K562 (cell line): Measurements from ENCODE around the gene SFTPB. TPM values are rescaled to one million over a fixed set of nuclear protein-coding genes. Genes with fewer than 3 reads are reported as not detected.

Experiments
- CBFB ChIP-seq: sonication (generic); formaldehyde crosslinking; IDR thresholded peaks from 2 replicates; pipeline ENCODE4 v1.4.0; 2020; ENCODE audit warnings: mild to moderate bottlenecking, missing genetic modification reagents
- CHD4 ChIP-seq: fragments of 200-600 bp; sonication (generic); IDR thresholded peaks from 3 replicates; pipeline ENCODE4 v1.6.1; 2012; ENCODE audit warnings: low read depth, mild to moderate bottlenecking, mixed read lengths, low read length, inconsistent platforms; ENCODE audit not compliant: insufficient read depth, insufficient replicate concordance, poor library complexity, severe bottlenecking
- CSDE1 ChIP-seq, 2 experiments: fragments of 450-650 bp; IDR thresholded peaks; 2 replicates each; pipeline ENCODE4 v1.6.1; 2016; ENCODE audit warnings: mild to moderate bottlenecking in 1 of 2
- FOXA1 ChIP-seq: fragments of 450-650 bp; IDR thresholded peaks from 2 replicates; pipeline ENCODE4 v1.6.1; 2016; ENCODE audit warnings: mild to moderate bottlenecking, borderline replicate concordance
- HDAC2 ChIP-seq: fragments of 450-650 bp; IDR thresholded peaks from 2 replicates; pipeline ENCODE4 v1.6.1; 2016; ENCODE audit warnings: mild to moderate bottlenecking
- MECOM ChIP-seq: fragments of 250-450 bp; sonication (Bioruptor Pico); IDR thresholded peaks from 2 replicates; pipeline ENCODE4 v1.8.0; 2022; ENCODE audit warnings: inconsistent platforms
- RAD21 ChIP-seq, 2 experiments: fragments of 250-450 bp in 1 of 2; fragments of 450-650 bp in 1 of 2; sonication (Bioruptor Pico) in 1 of 2; formaldehyde crosslinking in 1 of 2; IDR thresholded peaks in 1 of 2; conservative IDR thresholded peaks in 1 of 2; 2 replicates each; pipeline versions ENCODE4 v1.4.0 to v1.8.0; 2020 to 2022; ENCODE audit warnings: mild to moderate bottlenecking in 2 of 2, moderate library complexity in 1 of 2
- TAF15 ChIP-seq: fragments of 200-400 bp; formaldehyde crosslinking; IDR thresholded peaks from 2 replicates; pipeline ENCODE4 v1.6.1; 2017; ENCODE audit warnings: mild to moderate bottlenecking, low read depth, low read length, moderate library complexity
- ZNF41 ChIP-seq: fragments of 250-450 bp; sonication (Bioruptor Pico); conservative IDR thresholded peaks from 2 replicates; pipeline ENCODE4 v1.4.0; 2020; ENCODE audit warnings: mild to moderate bottlenecking
- ZNF830 ChIP-seq: fragments of 250-450 bp; sonication (Bioruptor Pico); IDR thresholded peaks from 2 replicates; pipeline ENCODE4 v1.5.0; 2021; ENCODE audit warnings: mild to moderate bottlenecking
- polyA plus RNA-seq, 8 experiments: library from polyadenylated mRNA; depleted of rRNA in 4 of 8; stranded (reverse) in 5 of 8; unstranded in 3 of 8; fragments of >200 nt; fragmentation: Nextera tagmentation in 2 of 8; fragmentation: Illumina TruSeq in 1 of 8; extraction: Ambion mirVana in 2 of 8; extraction: Trizol in 1 of 8; gene quantifications; 2 replicates each; pipeline versions ENCODE4 v1.2.1 to v1.2.3, GENCODE V29; 2011 to 2014; ENCODE audit warnings: inconsistent platforms in 1 of 8, missing spikeins in 1 of 8
- total RNA-seq, 7 experiments: library from RNA; depleted of rRNA in 6 of 7; stranded (reverse); fragments of >200 nt in 6 of 7; fragmentation: Illumina TruSeq in 2 of 7; extraction: Trizol in 2 of 7; gene quantifications; 2 replicates each; pipeline versions ENCODE4 v1.2.1 to v1.2.3, GENCODE V29; 2011 to 2021; ENCODE audit warnings: low replicate concordance in 1 of 7
- TF ChIP-seq, protein P1 (sequence below), 2 experiments: fragments of 450-650 bp in 1 of 2; sonication (generic) in 1 of 2; formaldehyde crosslinking in 1 of 2; IDR thresholded peaks; 2 replicates each; pipeline versions ENCODE4 v1.7.1 to v1.9.0; 2016 to 2022; ENCODE audit warnings: inconsistent platforms in 1 of 2, mild to moderate bottlenecking in 1 of 2, missing genetic modification reagents in 1 of 2
- TF ChIP-seq, protein P2 (sequence below): fragments of 200-800 bp; sonication (Bioruptor generic); IDR thresholded peaks from 2 replicates; pipeline ENCODE4 v1.6.1; 2016; ENCODE audit warnings: missing genetic modification characterization, missing compliant biosample characterization

The SFTPB gene
- total and polyA plus RNA-seq, 9 of the 15 experiments (the other 6 are each of a cell fraction or from before 2014, with no cell fraction given), result 0.03 to 7.0 TPM; not detected in 7

DNA sequence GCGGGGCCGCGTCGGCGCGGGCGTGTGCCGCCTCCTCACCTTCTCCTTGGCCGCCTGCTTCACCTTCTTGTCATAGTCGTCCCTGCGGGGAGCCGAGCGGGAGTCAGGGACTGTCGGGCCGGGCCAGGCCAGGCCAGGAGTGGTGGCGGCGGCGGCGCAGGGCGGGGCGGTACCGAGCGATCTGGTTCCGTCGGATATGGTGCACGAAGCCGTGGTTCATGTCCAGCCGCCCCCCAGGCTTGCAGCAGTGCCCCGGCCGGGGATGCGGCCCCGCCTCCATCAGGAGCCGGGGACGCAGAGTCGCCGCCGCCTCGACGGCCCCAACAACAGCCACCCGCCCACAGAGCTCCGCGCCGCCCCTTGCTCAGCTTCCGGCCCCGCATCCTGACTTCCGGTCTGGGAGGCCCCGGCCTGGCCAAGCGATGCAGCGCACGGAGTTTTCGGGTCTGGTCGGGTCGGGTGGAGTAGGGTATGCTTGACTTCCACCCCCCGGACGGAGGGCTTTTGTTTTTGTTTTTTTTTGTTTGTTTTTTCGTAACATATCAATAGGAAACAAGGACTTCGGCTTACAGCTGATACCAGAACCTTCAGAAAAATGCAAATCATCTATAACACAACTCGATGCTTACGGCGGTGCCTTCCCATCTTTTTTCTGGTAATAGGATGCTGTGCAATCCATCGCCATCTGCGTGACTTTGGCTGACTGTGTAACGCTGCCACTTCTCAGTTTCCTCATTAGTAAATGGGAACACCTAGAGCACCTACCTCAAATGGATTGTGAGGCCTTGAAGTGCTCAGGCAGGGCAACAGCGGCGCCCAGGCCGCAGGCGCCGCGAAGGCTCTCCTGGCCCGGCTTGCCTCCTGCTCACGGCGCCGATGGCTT lies 56.1 kb downstream of the SFTPB start, which contains the start of gene C2orf68 (continued):
- TF ChIP-seq, protein P1, sequence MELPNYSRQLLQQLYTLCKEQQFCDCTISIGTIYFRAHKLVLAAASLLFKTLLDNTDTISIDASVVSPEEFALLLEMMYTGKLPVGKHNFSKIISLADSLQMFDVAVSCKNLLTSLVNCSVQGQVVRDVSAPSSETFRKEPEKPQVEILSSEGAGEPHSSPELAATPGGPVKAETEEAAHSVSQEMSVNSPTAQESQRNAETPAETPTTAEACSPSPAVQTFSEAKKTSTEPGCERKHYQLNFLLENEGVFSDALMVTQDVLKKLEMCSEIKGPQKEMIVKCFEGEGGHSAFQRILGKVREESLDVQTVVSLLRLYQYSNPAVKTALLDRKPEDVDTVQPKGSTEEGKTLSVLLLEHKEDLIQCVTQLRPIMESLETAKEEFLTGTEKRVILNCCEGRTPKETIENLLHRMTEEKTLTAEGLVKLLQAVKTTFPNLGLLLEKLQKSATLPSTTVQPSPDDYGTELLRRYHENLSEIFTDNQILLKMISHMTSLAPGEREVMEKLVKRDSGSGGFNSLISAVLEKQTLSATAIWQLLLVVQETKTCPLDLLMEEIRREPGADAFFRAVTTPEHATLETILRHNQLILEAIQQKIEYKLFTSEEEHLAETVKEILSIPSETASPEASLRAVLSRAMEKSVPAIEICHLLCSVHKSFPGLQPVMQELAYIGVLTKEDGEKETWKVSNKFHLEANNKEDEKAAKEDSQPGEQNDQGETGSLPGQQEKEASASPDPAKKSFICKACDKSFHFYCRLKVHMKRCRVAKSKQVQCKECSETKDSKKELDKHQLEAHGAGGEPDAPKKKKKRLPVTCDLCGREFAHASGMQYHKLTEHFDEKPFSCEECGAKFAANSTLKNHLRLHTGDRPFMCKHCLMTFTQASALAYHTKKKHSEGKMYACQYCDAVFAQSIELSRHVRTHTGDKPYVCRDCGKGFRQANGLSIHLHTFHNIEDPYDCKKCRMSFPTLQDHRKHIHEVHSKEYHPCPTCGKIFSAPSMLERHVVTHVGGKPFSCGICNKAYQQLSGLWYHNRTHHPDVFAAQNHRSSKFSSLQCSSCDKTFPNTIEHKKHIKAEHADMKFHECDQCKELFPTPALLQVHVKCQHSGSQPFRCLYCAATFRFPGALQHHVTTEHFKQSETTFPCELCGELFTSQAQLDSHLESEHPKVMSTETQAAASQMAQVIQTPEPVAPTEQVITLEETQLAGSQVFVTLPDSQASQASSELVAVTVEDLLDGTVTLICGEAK (IDR thresholded peaks at IDR 0.05), result peak; percentile 96
- TF ChIP-seq, protein P1 (CRISPR knock-in tag; IDR thresholded peaks at IDR 0.05), result no peak
- TF ChIP-seq HDAC2, result no peak; the same call in 1 of the 2 replicates
- TF ChIP-seq RAD21 (CRISPR knock-in tag; conservative IDR thresholded peaks at IDR 0.05 in 1 of 2, IDR thresholded peaks at IDR 0.05 in 1 of 2), result no peak
- TF ChIP-seq CBFB, result no peak
- no peak for TF ChIP-seq TAF15
- TF ChIP-seq, protein P2, sequence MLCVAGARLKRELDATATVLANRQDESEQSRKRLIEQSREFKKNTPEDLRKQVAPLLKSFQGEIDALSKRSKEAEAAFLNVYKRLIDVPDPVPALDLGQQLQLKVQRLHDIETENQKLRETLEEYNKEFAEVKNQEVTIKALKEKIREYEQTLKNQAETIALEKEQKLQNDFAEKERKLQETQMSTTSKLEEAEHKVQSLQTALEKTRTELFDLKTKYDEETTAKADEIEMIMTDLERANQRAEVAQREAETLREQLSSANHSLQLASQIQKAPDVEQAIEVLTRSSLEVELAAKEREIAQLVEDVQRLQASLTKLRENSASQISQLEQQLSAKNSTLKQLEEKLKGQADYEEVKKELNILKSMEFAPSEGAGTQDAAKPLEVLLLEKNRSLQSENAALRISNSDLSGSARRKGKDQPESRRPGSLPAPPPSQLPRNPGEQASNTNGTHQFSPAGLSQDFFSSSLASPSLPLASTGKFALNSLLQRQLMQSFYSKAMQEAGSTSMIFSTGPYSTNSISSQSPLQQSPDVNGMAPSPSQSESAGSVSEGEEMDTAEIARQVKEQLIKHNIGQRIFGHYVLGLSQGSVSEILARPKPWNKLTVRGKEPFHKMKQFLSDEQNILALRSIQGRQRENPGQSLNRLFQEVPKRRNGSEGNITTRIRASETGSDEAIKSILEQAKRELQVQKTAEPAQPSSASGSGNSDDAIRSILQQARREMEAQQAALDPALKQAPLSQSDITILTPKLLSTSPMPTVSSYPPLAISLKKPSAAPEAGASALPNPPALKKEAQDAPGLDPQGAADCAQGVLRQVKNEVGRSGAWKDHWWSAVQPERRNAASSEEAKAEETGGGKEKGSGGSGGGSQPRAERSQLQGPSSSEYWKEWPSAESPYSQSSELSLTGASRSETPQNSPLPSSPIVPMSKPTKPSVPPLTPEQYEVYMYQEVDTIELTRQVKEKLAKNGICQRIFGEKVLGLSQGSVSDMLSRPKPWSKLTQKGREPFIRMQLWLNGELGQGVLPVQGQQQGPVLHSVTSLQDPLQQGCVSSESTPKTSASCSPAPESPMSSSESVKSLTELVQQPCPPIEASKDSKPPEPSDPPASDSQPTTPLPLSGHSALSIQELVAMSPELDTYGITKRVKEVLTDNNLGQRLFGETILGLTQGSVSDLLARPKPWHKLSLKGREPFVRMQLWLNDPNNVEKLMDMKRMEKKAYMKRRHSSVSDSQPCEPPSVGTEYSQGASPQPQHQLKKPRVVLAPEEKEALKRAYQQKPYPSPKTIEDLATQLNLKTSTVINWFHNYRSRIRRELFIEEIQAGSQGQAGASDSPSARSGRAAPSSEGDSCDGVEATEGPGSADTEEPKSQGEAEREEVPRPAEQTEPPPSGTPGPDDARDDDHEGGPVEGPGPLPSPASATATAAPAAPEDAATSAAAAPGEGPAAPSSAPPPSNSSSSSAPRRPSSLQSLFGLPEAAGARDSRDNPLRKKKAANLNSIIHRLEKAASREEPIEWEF (CRISPR knock-in tag), result no peak
- no peak for TF ChIP-seq CSDE1 (IDR thresholded peaks at IDR 0.05)
- TF ChIP-seq ZNF41 (CRISPR knock-in tag), result no peak
- no peak for TF ChIP-seq FOXA1
- TF ChIP-seq MECOM (CRISPR knock-in tag), result no peak
- no peak for TF ChIP-seq ZNF830 (CRISPR knock-in tag)
- TF ChIP-seq CHD4, result no peak
